ENCODE measurements around the gene VPS54.

VPS54 gene

GRCh38 chr2:64029116-64029665 is 10.0 kb upstream of the VPS54 start:
- DNase-seq, result no peak
- no peak overlapping the region for H3K27ac ChIP-seq
- no peaks in the 10 kb centered on the region for H3K36me3 ChIP-seq (replicated peaks)
- no peaks in the 10 kb centered on the region for H3K27me3 ChIP-seq (replicated peaks)
- in situ Hi-C loops (cut with HindIII; ENCODE audit: low pct_ligation_motif_present, low sequenced_read_pairs), result loop anchor here (25.0 kb wide), 1 partner anchor 283 kb away; no protein-coding TSS in a partner anchor
- TF ChIP-seq CTCF (IDR thresholded peaks at IDR 0.05; ENCODE audit: low read depth, low read length, missing control alignments), result no peak
- no peak overlapping the region for H3K4me3 ChIP-seq (ENCODE audit: low read depth, low read length)

GRCh38 chr2:64025741-64026140 is 6.5 kb upstream of the VPS54 start:
- no peak overlapping the region for H3K27ac ChIP-seq
- H3K27me3 ChIP-seq (replicated peaks), result no peaks in the 10 kb centered on the region
- no peaks in the 10 kb centered on the region for H3K36me3 ChIP-seq (replicated peaks)
- in situ Hi-C loops (cut with HindIII; ENCODE audit: low pct_ligation_motif_present, low sequenced_read_pairs), result loop anchor here (25.0 kb wide), 1 partner anchor 287 kb away; no protein-coding TSS in a partner anchor
- H3K4me3 ChIP-seq (ENCODE audit: low read depth, low read length), result no peak overlapping the region
- TF ChIP-seq CTCF (IDR thresholded peaks at IDR 0.05; ENCODE audit: low read depth, low read length, missing control alignments), result no peak
- no peak for DNase-seq

- in situ Hi-C loops (cut with HindIII; ENCODE audit: low pct_ligation_motif_present, low sequenced_read_pairs), result no loop called here
- no peak overlapping the region for H3K27ac ChIP-seq
- H3K36me3 ChIP-seq (replicated peaks), result no peaks in the 10 kb centered on the region
- no peaks in the 10 kb centered on the region for H3K27me3 ChIP-seq (replicated peaks)
- no peak for DNase-seq
- no peak overlapping the region for H3K4me3 ChIP-seq (ENCODE audit: low read depth, low read length)
- TF ChIP-seq CTCF (IDR thresholded peaks at IDR 0.05; ENCODE audit: low read depth, low read length, missing control alignments), result no peak
Measured at GRCh38 chr2:64024259-64024949, 5.2 kb upstream of the VPS54 start.

- DNase-seq, result no peak
- no peak for TF ChIP-seq CTCF (IDR thresholded peaks at IDR 0.05; ENCODE audit: low read depth, low read length, missing control alignments)
- H3K27me3 ChIP-seq (replicated peaks), result no peaks in the 10 kb centered on the region
Measured at GRCh38 chr2:64023485-64024258, 4.4 kb upstream of the VPS54 start.

GRCh38 chr2:64021578-64021977 is 2.4 kb upstream of the VPS54 start:
- in situ Hi-C loops (cut with HindIII; ENCODE audit: low pct_ligation_motif_present, low sequenced_read_pairs), result no loop called here
- peak; percentile 35 for DNase-seq

More at GRCh38 chr2:64023485-64024258, 4.4 kb upstream of the VPS54 start:
- H3K27ac ChIP-seq, result no peak overlapping the region
- H3K36me3 ChIP-seq (replicated peaks), result no peaks in the 10 kb centered on the region
- no peak overlapping the region for H3K4me3 ChIP-seq (ENCODE audit: low read depth, low read length)
- in situ Hi-C loops (cut with HindIII; ENCODE audit: low pct_ligation_motif_present, low sequenced_read_pairs), result no loop called here

More at GRCh38 chr2:64021578-64021977, 2.4 kb upstream of the VPS54 start:
- Histone ChIP-seq H3K4me3 (ENCODE audit: low read depth, low read length) (no peak overlapping the region), H3K27me3 (replicated peaks) (no peaks in the 10 kb centered on the region), H3K27ac (peak overlapping the region; percentile 57), H3K36me3 (replicated peaks) (no peaks in the 10 kb centered on the region)
- no peak for TF ChIP-seq CTCF (IDR thresholded peaks at IDR 0.05; ENCODE audit: low read depth, low read length, missing control alignments)
